AG10803 (cell line): ENCODE results near the gene GPR17.

ENCODE experiments used
- DNase-seq: peaks from one replicate; pipeline ENCODE4 v3.0.0; 2010; ENCODE audit warnings: low read depth
- H3K4me3 ChIP-seq: 2 replicates; pipeline ENCODE4 v1.5.1; 2011; ENCODE audit warnings: mild to moderate bottlenecking, low read length, control low read depth
- CTCF ChIP-seq: conservative IDR thresholded peaks from 2 replicates; pipeline ENCODE4 v1.5.1; 2011; ENCODE audit warnings: mild to moderate bottlenecking, low read length, control low read depth, inconsistent platforms

GPR17 gene

GRCh38 chr2:127631541-127631996 lies 14.4 kb upstream of the GPR17 start:
- no peak overlapping the region for H3K4me3 ChIP-seq
- no peak for TF ChIP-seq CTCF
- no peak for DNase-seq

- no peak overlapping the region for H3K4me3 ChIP-seq
- no peak for DNase-seq
- TF ChIP-seq CTCF: no peak
These were observed 13.9 kb upstream of the GPR17 start for GRCh38 chr2:127631997-127632581.

GRCh38 chr2:127632592-127633489 lies 13.1 kb upstream of the GPR17 start:
- DNase-seq: no peak
- H3K4me3 ChIP-seq: no peak overlapping the region
- TF ChIP-seq CTCF: no peak

GRCh38 chr2:127633556-127634065 lies 12.3 kb upstream of the GPR17 start:
- TF ChIP-seq CTCF: no peak
- no peak overlapping the region for H3K4me3 ChIP-seq
- no peak for DNase-seq

GRCh38 chr2:127634066-127634617 lies 11.8 kb upstream of the GPR17 start:
- no peak for TF ChIP-seq CTCF
- H3K4me3 ChIP-seq: no peak overlapping the region
- peak; percentile 21 for DNase-seq

GRCh38 chr2:127634626-127635379 lies 11.2 kb upstream of the GPR17 start:
- DNase-seq: no peak
- no peak for TF ChIP-seq CTCF

More at GRCh38 chr2:127634626-127635379, 11.2 kb upstream of the GPR17 start:
- no peak overlapping the region for H3K4me3 ChIP-seq
